Measurements from ENCODE around the gene MKNK1.

Gene MKNK1

DNA sequence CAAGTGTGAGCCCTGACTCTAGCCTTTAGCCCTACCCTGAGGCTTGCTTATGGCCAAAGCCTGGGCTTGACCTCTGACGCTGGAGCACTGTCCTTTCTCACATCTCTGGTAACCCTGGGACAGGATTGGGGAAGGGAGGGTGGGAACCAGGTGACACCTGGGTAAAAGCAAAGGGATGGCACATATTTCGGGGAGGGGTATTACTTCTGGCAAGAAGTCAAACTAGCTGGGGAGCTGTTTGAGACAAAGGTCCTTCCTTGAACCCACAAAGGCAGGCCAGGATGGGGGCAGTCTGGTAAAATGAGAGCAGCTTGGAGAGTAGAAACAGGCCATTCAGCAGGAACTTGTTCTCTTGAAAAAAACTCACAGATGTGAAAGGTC, 10.5 kb upstream of the MKNK1 start:
- H3K9ac ChIP-seq (ENCODE audit: low read depth, low read length), result no peak overlapping the region
- no peaks in the 10 kb centered on the region for H3K9me3 ChIP-seq (ENCODE audit: control insufficient read depth, insufficient read depth, low read length)
- peaks cover 36% of the 10 kb centered on the region for H3K4me1 ChIP-seq (ENCODE audit: insufficient read depth, low read length)
- H3K36me3 ChIP-seq (ENCODE audit: insufficient read depth, low read length), result no peaks in the 10 kb centered on the region

GRCh38 chr1:46613661-46614603, 9.9 kb upstream of the MKNK1 start:
- H3K4me1 ChIP-seq (ENCODE audit: insufficient read depth, low read length), result peaks cover 36% of the 10 kb centered on the region
- H3K9ac ChIP-seq (ENCODE audit: low read depth, low read length), result no peak overlapping the region
- H3K9me3 ChIP-seq (ENCODE audit: control insufficient read depth, insufficient read depth, low read length), result no peaks in the 10 kb centered on the region
- H3K36me3 ChIP-seq (ENCODE audit: insufficient read depth, low read length), result no peaks in the 10 kb centered on the region

DNA sequence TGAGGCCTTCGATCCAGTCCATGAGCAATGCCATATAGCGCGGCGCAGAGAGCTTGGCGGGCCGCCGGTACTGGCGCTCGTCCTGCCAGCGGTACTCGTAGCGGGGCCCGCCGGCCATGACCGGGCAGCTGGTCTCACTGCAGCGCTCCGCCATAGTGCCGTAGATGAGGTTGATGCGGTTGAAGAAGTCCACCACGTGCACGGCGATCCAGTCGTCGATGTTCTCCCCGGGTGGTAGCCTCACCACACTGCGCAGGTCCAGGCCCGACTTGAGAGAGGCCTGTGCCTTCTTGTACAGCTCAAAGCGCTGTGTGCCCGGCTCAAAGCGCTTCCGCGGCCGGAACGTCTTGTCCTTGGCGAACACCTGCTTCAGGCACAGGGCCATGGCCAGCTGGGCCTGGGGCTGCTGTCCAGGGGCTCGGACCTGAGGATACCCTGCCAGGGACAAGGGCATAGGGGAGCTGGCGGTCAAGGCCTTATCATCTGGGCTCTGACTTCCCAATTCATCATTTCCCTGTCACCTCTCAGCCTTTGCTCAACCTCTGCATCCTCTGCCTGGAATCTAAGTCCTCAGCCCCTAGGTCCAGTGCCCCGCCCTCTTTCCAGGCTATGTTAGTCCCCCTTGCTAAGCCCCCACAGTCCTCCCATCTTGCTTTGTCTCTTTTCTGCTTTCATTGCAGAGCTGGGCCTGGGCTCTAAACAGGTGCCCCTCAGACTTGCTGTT, 9.0 kb upstream of the MKNK1 start:
- Histone ChIP-seq H3K36me3 (ENCODE audit: insufficient read depth, low read length) (no peaks in the 10 kb centered on the region), H3K4me1 (ENCODE audit: insufficient read depth, low read length) (peaks cover 36% of the 10 kb centered on the region), H3K9ac (ENCODE audit: low read depth, low read length) (no peak overlapping the region), H3K9me3 (ENCODE audit: control insufficient read depth, insufficient read depth, low read length) (no peaks in the 10 kb centered on the region)

- Histone ChIP-seq H3K4me1 (ENCODE audit: insufficient read depth, low read length) (peaks cover 36% of the 10 kb centered on the region), H3K9me3 (ENCODE audit: control insufficient read depth, insufficient read depth, low read length) (no peaks in the 10 kb centered on the region), H3K9ac (ENCODE audit: low read depth, low read length) (no peak overlapping the region), H3K36me3 (ENCODE audit: insufficient read depth, low read length) (no peaks in the 10 kb centered on the region)
Measured at GRCh38 chr1:46611691-46612221, 7.7 kb upstream of the MKNK1 start.

DNA sequence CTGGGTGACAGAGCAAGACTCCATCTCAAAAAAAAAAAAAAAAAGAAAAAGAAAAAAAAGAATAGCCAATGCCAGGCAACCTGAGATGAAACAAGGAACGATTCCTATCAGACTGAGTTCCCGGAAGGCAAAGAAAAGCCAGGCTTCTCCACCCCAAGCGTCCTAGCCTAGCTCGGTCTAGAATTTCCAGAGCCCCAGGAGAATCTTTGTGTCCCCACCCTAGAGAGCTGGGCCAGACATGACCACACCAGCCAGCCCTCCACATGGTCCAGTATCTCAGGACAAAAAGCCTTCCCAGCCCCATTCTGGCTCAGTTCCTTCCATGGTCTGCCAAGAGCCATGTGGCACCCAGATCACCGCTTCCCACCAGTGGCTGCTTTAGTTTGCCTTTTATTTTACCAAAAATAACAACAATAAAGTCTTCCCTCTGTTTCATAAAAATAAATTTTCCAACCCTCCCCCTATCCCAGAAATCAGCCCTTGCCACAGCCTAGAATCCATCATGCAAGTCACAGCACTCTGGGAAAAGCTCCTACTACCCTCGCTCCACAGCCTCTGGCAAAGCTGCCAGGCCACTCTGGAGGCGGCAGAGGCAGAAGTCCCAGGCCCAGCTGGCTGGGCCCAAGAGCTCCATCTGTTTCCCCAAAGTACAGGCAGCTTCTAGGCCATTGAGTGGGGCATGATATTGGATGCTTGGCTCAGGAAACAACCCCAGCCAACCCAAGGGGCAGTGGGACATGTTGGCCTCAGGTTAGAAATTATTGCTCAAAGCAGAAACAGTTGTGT, 3.5 kb upstream of the MKNK1 start:
- no peaks in the 10 kb centered on the region for H3K9me3 ChIP-seq (ENCODE audit: control insufficient read depth, insufficient read depth, low read length)
- H3K4me1 ChIP-seq (ENCODE audit: insufficient read depth, low read length), result peaks cover 7% of the 10 kb centered on the region
- H3K9ac ChIP-seq (ENCODE audit: low read depth, low read length), result no peak overlapping the region
- H3K36me3 ChIP-seq (ENCODE audit: insufficient read depth, low read length), result no peaks in the 10 kb centered on the region

DNA sequence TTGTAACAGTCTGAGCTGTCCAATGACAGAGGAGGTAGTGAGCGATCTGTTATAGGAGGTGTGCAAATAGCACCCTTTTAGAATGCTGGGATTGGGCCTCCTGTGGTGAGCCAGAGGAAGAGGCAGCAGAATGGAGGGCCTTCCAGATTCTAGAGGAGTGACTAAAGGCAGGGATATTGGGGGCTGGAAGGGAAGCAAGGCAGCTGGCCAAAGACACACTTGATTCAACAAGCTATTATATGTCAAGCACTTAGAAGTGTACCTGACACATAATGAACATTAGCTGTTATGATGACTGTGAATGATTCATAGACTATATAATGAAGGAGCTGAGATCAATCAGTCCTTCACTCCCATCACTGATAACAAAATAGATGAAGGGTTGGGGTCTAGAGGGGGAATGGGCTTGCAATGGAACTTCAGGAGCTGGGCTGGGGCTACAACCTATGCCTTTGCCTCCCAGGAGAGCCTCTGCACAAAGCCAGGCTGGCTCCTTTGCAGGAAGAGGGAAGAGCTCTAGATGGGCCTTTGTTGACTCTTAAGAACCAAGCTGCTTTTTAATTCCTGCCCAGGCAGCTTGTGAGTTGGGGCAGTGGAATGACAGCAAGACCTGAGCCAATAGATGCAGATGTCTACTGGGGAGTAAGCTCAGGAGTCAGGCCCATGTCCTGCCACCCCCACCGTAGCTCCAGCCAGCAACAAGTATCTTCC, 2.3 kb upstream of the MKNK1 start:
- H3K36me3 ChIP-seq (ENCODE audit: insufficient read depth, low read length), result no peaks in the 10 kb centered on the region
- peaks cover 4% of the 10 kb centered on the region for H3K4me1 ChIP-seq (ENCODE audit: insufficient read depth, low read length)
- no peaks in the 10 kb centered on the region for H3K9me3 ChIP-seq (ENCODE audit: control insufficient read depth, insufficient read depth, low read length)
- no peak overlapping the region for H3K9ac ChIP-seq (ENCODE audit: low read depth, low read length)

DNA sequence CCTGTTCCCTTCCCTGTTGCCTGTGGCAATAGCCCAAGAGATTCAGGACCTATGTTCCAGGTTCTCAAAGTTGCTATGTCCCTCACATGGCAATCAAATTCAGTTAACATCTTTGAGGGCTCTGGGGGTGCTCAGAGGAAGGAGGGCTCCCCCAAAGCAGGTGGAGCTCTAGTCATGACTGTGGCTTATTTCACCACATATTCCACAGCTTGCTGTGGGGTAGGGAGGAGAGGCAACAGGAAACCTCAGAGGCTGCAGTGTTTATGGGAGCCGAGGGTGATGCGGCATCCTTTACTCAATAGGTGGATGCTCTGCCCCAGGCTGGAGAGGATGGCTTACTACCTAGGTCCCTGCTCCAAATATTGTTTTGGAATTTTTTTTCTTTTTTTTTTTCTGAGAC, 1.2 kb upstream of the MKNK1 start:
- Histone ChIP-seq H3K4me1 (ENCODE audit: insufficient read depth, low read length) (no peaks in the 10 kb centered on the region), H3K9ac (ENCODE audit: low read depth, low read length) (no peak overlapping the region), H3K36me3 (ENCODE audit: insufficient read depth, low read length) (no peaks in the 10 kb centered on the region)

DNA sequence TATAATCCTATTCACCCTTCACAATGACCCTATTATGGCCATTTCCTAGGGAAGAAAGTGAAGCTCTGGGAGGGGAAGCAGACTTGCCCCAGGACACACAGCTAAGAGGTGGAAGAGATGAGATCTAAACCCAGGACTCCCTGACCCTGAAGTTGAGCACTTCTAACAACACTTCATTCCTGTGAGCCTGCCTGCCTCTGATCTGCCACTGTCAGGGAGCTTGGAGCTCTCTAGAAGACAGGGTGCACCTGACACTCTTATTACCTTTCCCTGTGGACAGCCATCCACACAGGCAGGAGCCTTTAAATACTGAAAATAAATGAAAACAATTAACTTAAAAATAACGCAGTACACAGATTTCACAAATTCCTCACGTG, 599 bp downstream of the MKNK1 start:
- Histone ChIP-seq H3K36me3 (ENCODE audit: insufficient read depth, low read length) (no peaks in the 10 kb centered on the region), H3K4me1 (ENCODE audit: insufficient read depth, low read length) (no peaks in the 10 kb centered on the region), H3K9ac (ENCODE audit: low read depth, low read length) (peak overlapping the region; percentile 74), H3K9me3 (ENCODE audit: control insufficient read depth, insufficient read depth, low read length) (no peaks in the 10 kb centered on the region)

More for the DNA sequence above, 1.2 kb upstream of the MKNK1 start:
- H3K9me3 ChIP-seq (ENCODE audit: control insufficient read depth, insufficient read depth, low read length), result no peaks in the 10 kb centered on the region

GRCh38 chr1:46601257-46602007, 2.6 kb downstream of the MKNK1 start:
- H3K36me3 ChIP-seq (ENCODE audit: insufficient read depth, low read length), result no peaks in the 10 kb centered on the region
- H3K4me1 ChIP-seq (ENCODE audit: insufficient read depth, low read length), result no peaks in the 10 kb centered on the region
- H3K9me3 ChIP-seq (ENCODE audit: control insufficient read depth, insufficient read depth, low read length), result no peaks in the 10 kb centered on the region
- no peak overlapping the region for H3K9ac ChIP-seq (ENCODE audit: low read depth, low read length)

DNA sequence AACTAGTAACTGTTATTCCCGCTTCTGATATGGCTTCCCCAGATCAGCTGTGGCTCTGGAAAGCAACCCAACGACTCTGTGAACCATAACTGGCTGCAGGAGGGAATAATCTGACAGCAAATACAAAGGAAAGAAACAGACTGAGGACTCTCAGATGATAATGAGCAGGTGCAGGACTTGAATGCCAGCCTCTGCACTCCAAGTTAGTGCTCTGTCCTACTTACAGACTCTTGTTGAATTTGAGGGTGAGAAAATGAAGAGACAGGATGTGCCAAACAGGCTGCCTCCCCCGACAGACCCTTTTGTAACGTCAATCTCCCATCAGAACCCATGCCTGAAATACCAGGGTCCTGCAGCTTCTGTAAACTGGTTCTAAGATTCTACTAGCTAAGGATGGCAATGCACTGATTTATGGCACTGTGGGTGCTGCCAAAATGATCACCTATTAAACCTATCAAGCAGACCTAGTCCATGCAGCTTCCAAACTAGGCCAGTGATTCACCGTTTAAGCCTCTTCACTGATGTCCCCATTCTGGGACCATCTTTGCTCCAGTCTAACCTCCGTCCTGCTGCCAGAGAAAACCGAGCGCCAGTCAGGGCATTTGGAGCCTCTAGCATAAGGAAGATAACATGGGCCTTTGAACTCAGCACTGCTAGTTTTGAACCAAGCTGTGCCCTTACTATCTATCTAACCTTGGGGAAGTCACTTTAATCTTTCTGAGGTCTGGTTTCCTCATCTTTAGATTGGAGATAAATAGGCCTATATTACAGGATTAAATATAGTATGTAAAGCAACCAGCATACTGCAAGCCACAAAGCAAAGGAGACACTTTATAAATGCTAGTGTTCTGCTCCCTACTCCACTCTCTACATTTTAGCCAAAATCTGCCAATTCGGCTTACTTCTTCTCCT, 4.8 kb downstream of the MKNK1 start:
- Histone ChIP-seq H3K36me3 (ENCODE audit: insufficient read depth, low read length) (no peaks in the 10 kb centered on the region), H3K9ac (ENCODE audit: low read depth, low read length) (no peak overlapping the region), H3K4me1 (ENCODE audit: insufficient read depth, low read length) (no peaks in the 10 kb centered on the region), H3K9me3 (ENCODE audit: control insufficient read depth, insufficient read depth, low read length) (no peaks in the 10 kb centered on the region)

- Histone ChIP-seq H3K36me3 (ENCODE audit: insufficient read depth, low read length) (no peaks in the 10 kb centered on the region; the same call in 1 of the 2 replicates), H3K9ac (ENCODE audit: low read depth, low read length) (no peak overlapping the region), H3K4me1 (ENCODE audit: insufficient read depth, low read length) (no peaks in the 10 kb centered on the region), H3K9me3 (ENCODE audit: control insufficient read depth, insufficient read depth, low read length) (no peaks in the 10 kb centered on the region)
Measured at GRCh38 chr1:46596846-46597245, 7.2 kb downstream of the MKNK1 start.

DNA sequence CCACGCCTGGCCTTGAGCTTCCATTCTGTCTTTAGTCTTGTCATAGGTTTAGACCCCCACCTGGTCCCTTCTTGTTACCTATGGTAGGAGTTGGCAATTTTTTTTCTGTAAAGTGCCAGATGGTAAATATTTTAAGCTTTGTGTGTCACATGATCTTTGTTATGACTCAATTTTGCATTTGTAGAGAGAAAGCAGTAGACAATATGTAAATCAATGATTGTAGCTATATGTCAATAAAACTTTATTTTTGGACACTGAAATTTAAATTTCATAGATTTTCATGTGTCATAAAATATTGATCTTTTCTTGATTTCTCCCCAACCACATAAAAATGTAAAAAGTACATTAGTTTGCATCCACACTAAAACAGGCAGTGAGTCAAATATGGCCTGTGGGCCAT, 8.0 kb downstream of the MKNK1 start:
- Histone ChIP-seq H3K36me3 (ENCODE audit: insufficient read depth, low read length) (peaks cover 7% of the 10 kb centered on the region; the same call in 1 of the 2 replicates), H3K9ac (ENCODE audit: low read depth, low read length) (no peak overlapping the region), H3K9me3 (ENCODE audit: control insufficient read depth, insufficient read depth, low read length) (no peaks in the 10 kb centered on the region), H3K4me1 (ENCODE audit: insufficient read depth, low read length) (no peaks in the 10 kb centered on the region)

Data from ES-I3 (cell line).